ENCODE measurements around the gene COL26A1. TPM values are rescaled to one million over a fixed set of nuclear protein-coding genes. Genes with fewer than 3 reads are reported as not detected.

COL26A1 gene
- total and polyA plus RNA-seq, 4 donors, result 0.05 to 4.7 (median 0.28) TPM

DNA sequence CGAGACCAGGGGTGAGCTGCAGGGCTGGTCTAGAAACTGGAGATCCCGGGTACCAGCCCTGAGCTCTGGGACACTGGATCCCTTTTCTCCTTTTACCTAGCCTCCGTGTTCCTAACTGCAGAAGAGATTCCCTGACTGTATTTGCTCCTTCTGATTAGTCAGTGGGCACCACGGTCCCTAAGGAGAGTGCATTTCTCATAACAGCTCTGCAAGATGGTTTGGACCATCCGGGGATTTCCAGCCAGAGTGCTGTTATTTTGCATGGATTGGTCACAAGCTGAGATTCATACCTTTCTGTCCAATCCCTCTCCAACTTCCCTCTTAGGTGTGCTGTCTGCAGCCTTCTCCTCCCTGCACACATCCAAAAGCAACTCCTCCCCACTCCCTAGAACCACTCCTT lies 143.9 kb downstream of the COL26A1 start:
- Histone ChIP-seq H3K4me3 (no peak overlapping the region), H3K36me3 (ENCODE audit: control insufficient read depth in 4 of 4, insufficient read depth in 4 of 4, low read length in 4 of 4) (no peaks in the 10 kb centered on the region), H3K9me3 (ENCODE audit: control insufficient read depth in 4 of 4, insufficient read depth in 3 of 4, low read length in 3 of 4) (no peaks in the 10 kb centered on the region), H3K4me1 (ENCODE audit: control insufficient read depth in 5 of 5, insufficient read depth in 5 of 5, low read length in 5 of 5) (peaks cover 0 to 9% (median 0%) of the 10 kb centered on the region in 5 donors), H3K9ac (ENCODE audit: insufficient read depth in 1 of 2, low read length in 2 of 2) (no peak overlapping the region), H3K27ac (ENCODE audit: low read depth in 1 of 2, low read length in 1 of 2) (no peak overlapping the region), H3K27me3 (ENCODE audit: control insufficient read depth in 3 of 3, insufficient read depth in 3 of 3, low read length in 2 of 3) (no peaks in the 10 kb centered on the region)
- ATAC-seq (ENCODE audit: insufficient read depth, low FRiP score) (no peak), DNase-seq (no peak)
- 68 to 78% methylated on average over 5 of the region's 5 CpGs for WGBS, 2 donors
- TF ChIP-seq, protein P1, sequence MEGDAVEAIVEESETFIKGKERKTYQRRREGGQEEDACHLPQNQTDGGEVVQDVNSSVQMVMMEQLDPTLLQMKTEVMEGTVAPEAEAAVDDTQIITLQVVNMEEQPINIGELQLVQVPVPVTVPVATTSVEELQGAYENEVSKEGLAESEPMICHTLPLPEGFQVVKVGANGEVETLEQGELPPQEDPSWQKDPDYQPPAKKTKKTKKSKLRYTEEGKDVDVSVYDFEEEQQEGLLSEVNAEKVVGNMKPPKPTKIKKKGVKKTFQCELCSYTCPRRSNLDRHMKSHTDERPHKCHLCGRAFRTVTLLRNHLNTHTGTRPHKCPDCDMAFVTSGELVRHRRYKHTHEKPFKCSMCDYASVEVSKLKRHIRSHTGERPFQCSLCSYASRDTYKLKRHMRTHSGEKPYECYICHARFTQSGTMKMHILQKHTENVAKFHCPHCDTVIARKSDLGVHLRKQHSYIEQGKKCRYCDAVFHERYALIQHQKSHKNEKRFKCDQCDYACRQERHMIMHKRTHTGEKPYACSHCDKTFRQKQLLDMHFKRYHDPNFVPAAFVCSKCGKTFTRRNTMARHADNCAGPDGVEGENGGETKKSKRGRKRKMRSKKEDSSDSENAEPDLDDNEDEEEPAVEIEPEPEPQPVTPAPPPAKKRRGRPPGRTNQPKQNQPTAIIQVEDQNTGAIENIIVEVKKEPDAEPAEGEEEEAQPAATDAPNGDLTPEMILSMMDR (IDR thresholded peaks at IDR 0.05; ENCODE audit: control extremely low read depth, extremely low read depth), result no peak

DNA sequence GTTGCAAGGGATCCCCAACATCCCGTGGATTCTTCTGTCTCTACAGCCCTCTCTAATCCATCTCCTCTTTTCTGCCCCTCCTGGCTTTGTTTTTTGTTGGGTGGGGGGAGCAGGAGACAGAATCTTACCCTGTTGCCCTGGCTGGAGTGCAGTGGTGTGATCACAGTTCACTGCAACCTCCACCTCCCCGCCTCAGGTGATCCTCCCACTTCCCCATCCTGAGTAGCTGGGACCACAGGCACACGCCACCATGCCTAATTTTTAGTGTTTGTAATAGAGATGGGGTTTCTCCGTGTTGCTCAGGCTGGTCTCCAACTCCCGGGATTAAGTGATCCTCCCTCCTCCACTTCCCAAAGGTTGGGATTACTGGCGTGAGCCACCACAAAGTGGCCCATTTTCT lies 144.7 kb downstream of the COL26A1 start:
- Histone ChIP-seq H3K27me3 (ENCODE audit: control insufficient read depth in 3 of 3, insufficient read depth in 3 of 3, low read length in 2 of 3) (no peaks in the 10 kb centered on the region), H3K4me3 (no peak overlapping the region), H3K36me3 (ENCODE audit: control insufficient read depth in 4 of 4, insufficient read depth in 4 of 4, low read length in 4 of 4) (no peaks in the 10 kb centered on the region), H3K27ac (ENCODE audit: low read depth in 1 of 2, low read length in 1 of 2) (no peak overlapping the region), H3K9ac (ENCODE audit: insufficient read depth in 1 of 2, low read length in 2 of 2) (no peak overlapping the region), H3K9me3 (ENCODE audit: control insufficient read depth in 4 of 4, insufficient read depth in 3 of 4, low read length in 3 of 4) (no peaks in the 10 kb centered on the region), H3K4me1 (ENCODE audit: control insufficient read depth in 5 of 5, insufficient read depth in 5 of 5, low read length in 5 of 5) (peaks cover 0 to 9% (median 0%) of the 10 kb centered on the region in 5 donors)
- TF ChIP-seq, protein P1 (IDR thresholded peaks at IDR 0.05; ENCODE audit: control extremely low read depth, extremely low read depth), result no peak
- DNase-seq (no peak), ATAC-seq (ENCODE audit: insufficient read depth, low FRiP score) (no peak)
- 36 to 41% methylated on average over 6 of the region's 6 CpGs for WGBS, 2 donors

DNA sequence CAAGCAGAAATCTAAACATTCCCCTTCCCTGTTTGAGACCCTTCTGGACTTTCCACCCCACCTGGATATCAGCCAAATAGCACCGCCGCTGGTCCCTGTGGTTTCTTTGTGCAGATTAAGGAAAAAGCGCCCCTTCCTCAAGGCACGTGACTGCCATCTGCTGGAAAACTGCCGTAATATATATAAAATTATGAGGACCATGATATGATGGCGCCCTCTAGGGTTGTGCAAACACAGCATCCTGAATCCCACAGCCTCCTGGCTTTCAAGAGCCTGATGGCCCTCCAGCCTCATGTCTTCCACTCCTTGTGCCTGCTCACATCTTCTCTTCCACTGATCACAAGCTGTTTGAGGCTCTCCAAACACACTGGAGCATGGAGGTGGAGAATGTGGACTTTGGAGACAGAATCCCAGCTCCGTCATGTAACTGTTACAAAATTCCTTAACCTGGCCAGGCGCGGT lies 145.1 kb downstream of the COL26A1 start:
- TF ChIP-seq, protein P1 (IDR thresholded peaks at IDR 0.05; ENCODE audit: control extremely low read depth, extremely low read depth), result no peak
- Histone ChIP-seq H3K4me1 (ENCODE audit: control insufficient read depth in 5 of 5, insufficient read depth in 5 of 5, low read length in 5 of 5) (peaks cover 0 to 9% (median 0%) of the 10 kb centered on the region in 5 donors), H3K27ac (ENCODE audit: low read depth in 1 of 2, low read length in 1 of 2) (no peak overlapping the region), H3K4me3 (no peak overlapping the region), H3K9ac (ENCODE audit: insufficient read depth in 1 of 2, low read length in 2 of 2) (no peak overlapping the region), H3K36me3 (ENCODE audit: control insufficient read depth in 4 of 4, insufficient read depth in 4 of 4, low read length in 4 of 4) (no peaks in the 10 kb centered on the region), H3K9me3 (ENCODE audit: control insufficient read depth in 4 of 4, insufficient read depth in 3 of 4, low read length in 3 of 4) (no peaks in the 10 kb centered on the region), H3K27me3 (ENCODE audit: control insufficient read depth in 3 of 3, insufficient read depth in 3 of 3, low read length in 2 of 3) (no peaks in the 10 kb centered on the region)
- DNase-seq, result peak; percentile 87 to 91 (median 91)
- ATAC-seq (ENCODE audit: insufficient read depth, low FRiP score), result no peak
- 31% methylated on average over 9 of the region's 9 CpGs for WGBS, 2 donors

DNA sequence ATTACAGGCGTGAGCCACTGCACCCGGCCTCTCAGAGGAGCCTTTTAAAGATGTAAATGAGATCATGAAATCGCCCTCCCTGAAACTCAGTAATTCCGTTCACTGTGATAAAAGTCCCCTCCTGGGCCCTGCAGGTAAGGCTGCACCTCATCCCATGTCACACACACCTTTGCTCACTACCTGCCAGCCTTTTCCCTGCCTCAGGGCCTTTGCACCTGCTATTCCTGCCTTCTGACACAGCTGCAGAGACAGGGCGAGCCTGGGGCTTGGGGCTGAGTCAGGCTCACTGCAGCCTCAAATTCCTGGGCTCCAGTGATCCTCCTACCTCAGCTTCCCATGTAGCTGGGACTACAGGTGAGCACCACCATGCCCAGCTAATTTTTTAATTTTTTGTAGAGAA lies 147.6 kb downstream of the COL26A1 start:
- Histone ChIP-seq H3K4me3 (no peak overlapping the region), H3K9ac (ENCODE audit: insufficient read depth in 1 of 2, low read length in 2 of 2) (no peak overlapping the region), H3K4me1 (ENCODE audit: control insufficient read depth in 5 of 5, insufficient read depth in 5 of 5, low read length in 5 of 5) (peaks cover 0 to 19% (median 0%) of the 10 kb centered on the region in 5 donors), H3K27me3 (ENCODE audit: control insufficient read depth in 3 of 3, insufficient read depth in 3 of 3, low read length in 2 of 3) (no peaks in the 10 kb centered on the region), H3K36me3 (ENCODE audit: control insufficient read depth in 4 of 4, insufficient read depth in 4 of 4, low read length in 4 of 4) (no peaks in the 10 kb centered on the region), H3K9me3 (ENCODE audit: control insufficient read depth in 4 of 4, insufficient read depth in 3 of 4, low read length in 3 of 4) (no peaks in the 10 kb centered on the region), H3K27ac (ENCODE audit: low read depth in 1 of 2, low read length in 1 of 2) (no peak overlapping the region)
- ATAC-seq (ENCODE audit: insufficient read depth, low FRiP score) (no peak), DNase-seq (no peak)
- TF ChIP-seq, protein P1 (IDR thresholded peaks at IDR 0.05; ENCODE audit: control extremely low read depth, extremely low read depth), result no peak
- WGBS, 2 donors, result 89 to 92% methylated on average over 5 of the region's 5 CpGs
